CD14-positive monocyte (primary cell): ENCODE measurements around the gene CWH43. TPM values are rescaled to one million over a fixed set of nuclear protein-coding genes. Genes with fewer than 3 reads are reported as not detected.

Experiments used
- DNase-seq, 3 donors: peaks; one replicate each; pipeline ENCODE4 v3.0.0-alpha.2; 2011 to 2022
- H2AFZ ChIP-seq: 2 replicates; pipeline ENCODE4 v1.6.0; 2012; ENCODE audit warnings: mild to moderate bottlenecking, low read depth, low read length, inconsistent platforms; ENCODE audit not compliant: insufficient read depth, poor library complexity, severe bottlenecking
- H3K27ac ChIP-seq, 2 donors: 1 replicate in 1 of 2; 2 replicates in 1 of 2; pipeline ENCODE4 v1.5.1; 2012 to 2013; ENCODE audit warnings: low read length in 2 of 2, control low read depth in 1 of 2, inconsistent platforms in 1 of 2, low read depth in 1 of 2, mild to moderate bottlenecking in 1 of 2
- H3K27me3 ChIP-seq, 2 donors: one replicate each; pipeline versions ENCODE4 v1.6.0 to v1.6.1; 2011 to 2013; ENCODE audit warnings: low read length in 2 of 2; ENCODE audit not compliant: control insufficient read depth in 2 of 2, insufficient read depth in 2 of 2
- H3K36me3 ChIP-seq, 2 donors: replicated peaks in 1 of 2; 1 replicate in 1 of 2; 2 replicates in 1 of 2; pipeline versions ENCODE4 v1.5.1 to v1.6.1; 2012 to 2013; ENCODE audit warnings: low read length in 2 of 2, control low read depth in 1 of 2, inconsistent platforms in 1 of 2, mild to moderate bottlenecking in 1 of 2; ENCODE audit not compliant: insufficient read depth in 2 of 2, control insufficient read depth in 1 of 2
- H3K4me1 ChIP-seq, 2 donors: 1 replicate in 1 of 2; 2 replicates in 1 of 2; pipeline versions ENCODE4 v1.5.1 to v1.6.1; 2012 to 2013; ENCODE audit warnings: low read length in 2 of 2, control low read depth in 1 of 2, inconsistent platforms in 1 of 2, mild to moderate bottlenecking in 1 of 2, moderate library complexity in 1 of 2; ENCODE audit not compliant: insufficient read depth in 2 of 2, control insufficient read depth in 1 of 2
- H3K4me2 ChIP-seq: replicated peaks from 2 replicates; pipeline ENCODE3; 2012; ENCODE audit warnings: low read length, moderate library complexity, mild to moderate bottlenecking; ENCODE audit not compliant: poor library complexity, severe bottlenecking; ENCODE audit errors: extremely low read depth
- H3K4me3 ChIP-seq, 3 experiments: fragments of 200-600 bp in 1 of 3; sonication (generic) in 1 of 3; replicated peaks in 1 of 3; 1 replicate in 2 of 3; 2 replicates in 1 of 3; pipeline ENCODE4 v1.5.1; 2011 to 2013; ENCODE audit warnings: low read length in 3 of 3, mild to moderate bottlenecking in 3 of 3, control low read depth in 2 of 3, low read depth in 2 of 3, inconsistent platforms in 1 of 3, moderate library complexity in 1 of 3
- H3K79me2 ChIP-seq: 2 replicates; pipeline ENCODE4 v1.6.0; 2012; ENCODE audit warnings: mild to moderate bottlenecking, control low read depth, inconsistent platforms, low read length, moderate library complexity; ENCODE audit not compliant: insufficient read depth
- H3K9ac ChIP-seq: 2 replicates; pipeline ENCODE4 v1.6.0; 2017; ENCODE audit warnings: low read length, mild to moderate bottlenecking; ENCODE audit not compliant: insufficient read depth, poor library complexity, severe bottlenecking
- H3K9me3 ChIP-seq, 2 donors: replicated peaks in 1 of 2; 1 replicate in 1 of 2; 2 replicates in 1 of 2; pipeline versions ENCODE4 v1.5.1 to v1.6.1; 2012 to 2013; ENCODE audit warnings: low read length in 2 of 2, control low read depth in 1 of 2; ENCODE audit not compliant: control insufficient read depth in 1 of 2, insufficient read depth in 1 of 2
- H4K20me1 ChIP-seq: 2 replicates; pipeline ENCODE4 v1.6.0; 2012; ENCODE audit warnings: mild to moderate bottlenecking, low read length, control low read depth, moderate library complexity; ENCODE audit not compliant: insufficient read depth
- H3K27ac Mint-ChIP-seq, 7 donors: one replicate each; pipeline ENCODE4 v1.8.0; 2020; ENCODE audit warnings: mild to moderate bottlenecking in 7 of 7, mixed read lengths in 7 of 7, moderate library complexity in 6 of 7, inconsistent platforms in 2 of 7
- H3K27me3 Mint-ChIP-seq, 3 donors: one replicate each; pipeline ENCODE4 v1.8.0; 2021 to 2022; ENCODE audit warnings: low read depth in 3 of 3, mild to moderate bottlenecking in 3 of 3, mixed read lengths in 3 of 3, moderate library complexity in 3 of 3, inconsistent platforms in 1 of 3
- H3K36me3 Mint-ChIP-seq, 2 donors: one replicate each; pipeline ENCODE4 v1.8.0; 2020; ENCODE audit warnings: mixed read lengths in 2 of 2, inconsistent platforms in 1 of 2, mild to moderate bottlenecking in 1 of 2
- H3K4me1 Mint-ChIP-seq: one replicate; pipeline ENCODE4 v1.8.0; 2020; ENCODE audit warnings: mild to moderate bottlenecking, mixed read lengths
- H3K4me3 Mint-ChIP-seq, 2 donors: one replicate each; pipeline ENCODE4 v1.8.0; 2020; ENCODE audit warnings: mild to moderate bottlenecking in 2 of 2, mixed read lengths in 2 of 2, moderate library complexity in 1 of 2
- H3K9me3 Mint-ChIP-seq, 7 donors: one replicate each; pipeline ENCODE4 v1.8.0; 2020 to 2022; ENCODE audit warnings: mixed read lengths in 7 of 7, mild to moderate bottlenecking in 6 of 7, moderate library complexity in 6 of 7, inconsistent platforms in 2 of 7
- WGBS: methylation state at CpG from one replicate; pipeline ENCODE4 v1.1.5; 2013; ENCODE audit warnings: missing lambda C conversion rate; ENCODE audit not compliant: insufficient coverage; 5-methylcytosine and 5-hydroxymethylcytosine counted together
- intact Hi-C, 2 donors: fragments of 100-400 bp; cut with micrococcal nuclease; formaldehyde crosslinking; loops; one replicate each; pipeline versions ENCODE4 v1.15.0 to v1.15.1; 2023
- polyA plus RNA-seq, 3 donors: library from polyadenylated mRNA; depleted of rRNA in 1 of 3; unstranded in 2 of 3; stranded (reverse) in 1 of 3; fragments of 300-500 nt in 2 of 3; fragments of >200 nt in 1 of 3; fragmentation: Illumina TruSeq in 2 of 3; gene quantifications; 1 replicate in 2 of 3; 2 replicates in 1 of 3; pipeline ENCODE4 v1.2.3, GENCODE V29; 2012 to 2021
- TF ChIP-seq, protein P1 (sequence below): fragments of 200-600 bp; IDR thresholded peaks from one replicate; pipeline ENCODE4 v1.8.0; 2022; ENCODE audit warnings: antibody characterized with exemption, mild to moderate bottlenecking

Gene CWH43
- polyA plus RNA-seq, 3 donors = not detected

- no peaks in the 10 kb centered on the region for H3K79me2 ChIP-seq
- H3K27me3 ChIP-seq = no peaks in the 10 kb centered on the region
- TF ChIP-seq, protein P1, sequence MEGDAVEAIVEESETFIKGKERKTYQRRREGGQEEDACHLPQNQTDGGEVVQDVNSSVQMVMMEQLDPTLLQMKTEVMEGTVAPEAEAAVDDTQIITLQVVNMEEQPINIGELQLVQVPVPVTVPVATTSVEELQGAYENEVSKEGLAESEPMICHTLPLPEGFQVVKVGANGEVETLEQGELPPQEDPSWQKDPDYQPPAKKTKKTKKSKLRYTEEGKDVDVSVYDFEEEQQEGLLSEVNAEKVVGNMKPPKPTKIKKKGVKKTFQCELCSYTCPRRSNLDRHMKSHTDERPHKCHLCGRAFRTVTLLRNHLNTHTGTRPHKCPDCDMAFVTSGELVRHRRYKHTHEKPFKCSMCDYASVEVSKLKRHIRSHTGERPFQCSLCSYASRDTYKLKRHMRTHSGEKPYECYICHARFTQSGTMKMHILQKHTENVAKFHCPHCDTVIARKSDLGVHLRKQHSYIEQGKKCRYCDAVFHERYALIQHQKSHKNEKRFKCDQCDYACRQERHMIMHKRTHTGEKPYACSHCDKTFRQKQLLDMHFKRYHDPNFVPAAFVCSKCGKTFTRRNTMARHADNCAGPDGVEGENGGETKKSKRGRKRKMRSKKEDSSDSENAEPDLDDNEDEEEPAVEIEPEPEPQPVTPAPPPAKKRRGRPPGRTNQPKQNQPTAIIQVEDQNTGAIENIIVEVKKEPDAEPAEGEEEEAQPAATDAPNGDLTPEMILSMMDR = no peak
- Mint-ChIP-seq H3K27ac (peak overlapping the region in 1 of 7 donors; percentile 67), H3K4me1 (no peaks in the 10 kb centered on the region), H3K27me3 (peaks cover 2% of the 10 kb centered on the region in 3 donors), H3K9me3 (peaks cover 0 to 4% (median 0%) of the 10 kb centered on the region in 7 donors), H3K36me3 (no peaks in the 10 kb centered on the region), H3K4me3 (no peak overlapping the region)
- no peak overlapping the region for H3K4me3 ChIP-seq
- no peaks in the 10 kb centered on the region for H4K20me1 ChIP-seq
- no peak overlapping the region for H3K9ac ChIP-seq
- no peaks in the 10 kb centered on the region for H3K9me3 ChIP-seq
- H3K27ac ChIP-seq = no peak overlapping the region
- no peak overlapping the region for H2AFZ ChIP-seq
- no peak overlapping the region for H3K4me2 ChIP-seq
- no peaks in the 10 kb centered on the region for H3K36me3 ChIP-seq
- intact Hi-C loops = no loop called here
- no peak for DNase-seq
- H3K4me1 ChIP-seq = no peaks in the 10 kb centered on the region
These were observed 19.0 kb upstream of the CWH43 start for GRCh38 chr4:48967101-48967500.

- Histone ChIP-seq H3K27ac (no peak overlapping the region), H4K20me1 (no peaks in the 10 kb centered on the region), H3K9ac (no peak overlapping the region), H3K79me2 (no peaks in the 10 kb centered on the region), H2AFZ (no peak overlapping the region), H3K9me3 (no peaks in the 10 kb centered on the region), H3K4me3 (no peak overlapping the region), H3K4me1 (no peaks in the 10 kb centered on the region), H3K4me2 (no peak overlapping the region), H3K27me3 (no peaks in the 10 kb centered on the region), H3K36me3 (no peaks in the 10 kb centered on the region)
- TF ChIP-seq, protein P1 = no peak
- no peak overlapping the region for H3K27ac Mint-ChIP-seq
- peaks cover 0 to 4% (median 0%) of the 10 kb centered on the region in 7 donors for H3K9me3 Mint-ChIP-seq
- no peaks in the 10 kb centered on the region for H3K36me3 Mint-ChIP-seq
- H3K27me3 Mint-ChIP-seq = peaks cover 2% of the 10 kb centered on the region in 3 donors
- H3K4me3 Mint-ChIP-seq = no peak overlapping the region
- DNase-seq = no peak
- no peaks in the 10 kb centered on the region for H3K4me1 Mint-ChIP-seq
- WGBS = no CpG with 5 or more reads among the region's 1 CpG
- intact Hi-C loops = no loop called here
These were observed 18.4 kb upstream of the CWH43 start for GRCh38 chr4:48967631-48968030.
